GM21576 (cell line): Measurements from ENCODE around the gene STK16.
A peak's percentile ranks its signal among the peaks of the same experiment; 100 is the strongest.
"Not testable (repeated sequence)": the region's sequence is repeated elsewhere in the genome, so short reads cannot be mapped to it uniquely, and the experiment has no call there.

Experiments used
- ATAC-seq: cut with Tn5 transposase; IDR thresholded peaks from one replicate; pipeline ENCODE4 v1.9.1; 2021; ENCODE audit warnings: mild to moderate bottlenecking, moderate library complexity; ENCODE audit not compliant: unreplicated experiment

Gene STK16

GRCh38 chr2:219243291-219243761, 2.0 kb upstream of the STK16 start:
- ATAC-seq = no peak

DNA sequence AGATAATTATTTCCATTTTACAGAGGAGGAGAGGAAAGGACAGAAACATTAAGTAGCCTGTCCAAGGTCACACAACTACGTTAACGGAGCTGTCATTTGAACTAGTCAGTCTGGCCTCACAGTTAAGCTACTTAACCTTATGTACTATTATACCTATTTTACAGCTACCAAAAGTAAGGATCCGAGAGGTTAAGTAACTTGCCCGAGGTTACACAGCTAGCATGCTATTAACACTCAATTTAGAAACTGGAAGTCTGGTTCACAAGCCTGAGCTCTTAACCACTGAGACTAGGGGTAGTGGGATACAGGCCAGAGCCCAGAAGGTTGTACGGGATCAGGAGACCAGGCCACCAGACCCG, 511 bp upstream of the STK16 start:
- ATAC-seq = no peak

- no peak for ATAC-seq
Measured at GRCh38 chr2:219245899-219246230, 586 bp downstream of the STK16 start.

- ATAC-seq = no peak
Measured at GRCh38 chr2:219246559-219246958, 1.3 kb downstream of the STK16 start.

DNA sequence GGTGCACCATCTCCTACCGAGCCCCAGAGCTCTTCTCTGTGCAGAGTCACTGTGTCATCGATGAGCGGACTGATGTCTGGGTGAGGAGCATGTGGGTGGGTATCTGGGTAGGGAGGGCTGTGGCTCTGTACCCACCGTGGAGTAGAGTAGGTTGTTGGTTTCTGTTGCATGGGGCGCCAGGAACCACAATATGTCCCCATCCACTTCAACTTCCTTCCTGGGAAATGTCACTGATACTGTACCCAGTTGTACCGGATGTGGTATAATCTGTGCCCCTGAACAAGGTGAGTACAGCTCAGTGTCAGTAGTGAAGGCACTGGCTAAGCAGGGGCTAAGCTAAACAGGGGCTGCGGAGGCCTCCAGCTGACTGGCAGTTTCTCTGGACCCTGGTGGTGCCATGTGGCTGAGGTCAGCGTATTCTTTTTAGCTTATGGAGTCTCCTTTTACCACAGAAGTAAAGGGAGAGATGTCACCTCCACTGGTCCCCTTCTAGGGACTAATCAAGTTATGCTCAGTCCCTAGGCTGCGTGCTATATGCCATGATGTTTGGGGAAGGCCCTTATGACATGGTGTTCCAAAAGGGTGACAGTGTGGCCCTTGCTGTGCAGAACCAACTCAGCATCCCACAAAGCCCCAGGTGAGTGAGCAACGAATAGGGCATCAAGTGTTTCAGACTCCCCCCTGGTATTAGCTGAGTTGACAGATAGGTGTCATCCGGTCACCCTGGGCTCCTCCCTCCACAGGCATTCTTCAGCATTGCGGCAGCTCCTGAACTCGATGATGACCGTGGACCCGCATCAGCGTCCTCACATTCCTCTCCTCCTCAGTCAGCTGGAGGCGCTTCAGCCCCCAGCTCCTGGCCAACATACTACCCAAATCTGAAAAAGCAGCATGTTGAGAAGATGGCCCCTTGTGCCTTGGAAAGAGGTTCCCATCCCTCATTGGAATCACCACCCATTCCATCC, 2.7 kb downstream of the STK16 start:
- ATAC-seq = no peak

GRCh38 chr2:219248845-219249202, 3.5 kb downstream of the STK16 start:
- ATAC-seq = no peak

GRCh38 chr2:219249203-219249980, 4.1 kb downstream of the STK16 start:
- ATAC-seq = peak; percentile 30

DNA sequence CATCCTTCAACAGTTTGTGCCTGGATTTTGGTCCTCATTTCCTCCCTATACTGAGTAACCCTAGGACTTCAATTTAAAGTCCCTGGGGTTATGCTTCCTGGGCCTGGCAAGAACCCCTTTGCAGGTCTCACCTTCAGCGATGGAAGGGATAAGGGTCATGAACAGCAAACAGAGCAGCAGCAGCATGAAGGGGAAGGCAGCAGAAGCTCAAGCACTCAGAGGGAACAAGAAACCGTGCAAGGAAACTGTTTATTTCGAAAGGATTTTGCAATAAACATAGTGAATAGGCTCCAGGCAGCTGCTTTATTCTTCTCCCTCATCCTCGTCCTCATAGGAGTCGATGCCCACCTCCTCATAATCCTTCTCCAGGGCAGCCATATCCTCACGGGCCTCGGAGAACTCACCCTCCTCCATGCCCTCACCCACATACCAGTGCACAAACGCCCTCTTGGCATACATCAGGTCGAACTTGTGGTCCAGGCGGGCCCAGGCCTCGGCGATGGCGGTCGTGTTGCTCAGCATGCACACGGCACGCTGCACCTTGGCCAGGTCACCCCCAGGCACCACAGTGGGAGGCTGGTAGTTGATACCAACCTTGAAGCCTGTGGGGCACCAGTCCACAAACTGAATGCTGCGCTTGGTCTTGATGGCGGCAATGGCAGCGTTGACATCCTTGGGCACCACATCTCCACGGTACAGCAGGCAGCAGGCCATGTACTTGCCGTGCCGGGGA, 4.9 kb downstream of the STK16 start:
- ATAC-seq = no peak

DNA sequence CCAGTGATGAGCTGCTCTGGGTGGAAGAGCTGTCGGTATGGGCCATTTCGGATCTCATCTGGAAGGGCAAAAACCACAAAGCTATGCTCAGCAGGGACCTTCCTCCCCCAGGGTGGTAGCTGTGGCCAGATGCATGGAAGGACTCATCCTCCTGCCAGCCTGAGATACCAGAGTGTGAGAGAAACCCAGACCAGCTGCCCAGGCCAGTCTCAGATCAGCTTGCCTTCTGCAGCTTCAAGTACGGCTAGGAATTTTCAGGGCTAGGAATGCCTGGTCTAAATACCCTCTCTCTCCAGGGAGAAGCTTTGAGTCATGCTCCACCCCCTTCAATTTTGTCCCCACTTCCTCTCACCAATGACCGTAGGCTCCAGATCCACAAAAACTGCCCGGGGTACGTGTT, 6.4 kb downstream of the STK16 start:
- no peak for ATAC-seq

DNA sequence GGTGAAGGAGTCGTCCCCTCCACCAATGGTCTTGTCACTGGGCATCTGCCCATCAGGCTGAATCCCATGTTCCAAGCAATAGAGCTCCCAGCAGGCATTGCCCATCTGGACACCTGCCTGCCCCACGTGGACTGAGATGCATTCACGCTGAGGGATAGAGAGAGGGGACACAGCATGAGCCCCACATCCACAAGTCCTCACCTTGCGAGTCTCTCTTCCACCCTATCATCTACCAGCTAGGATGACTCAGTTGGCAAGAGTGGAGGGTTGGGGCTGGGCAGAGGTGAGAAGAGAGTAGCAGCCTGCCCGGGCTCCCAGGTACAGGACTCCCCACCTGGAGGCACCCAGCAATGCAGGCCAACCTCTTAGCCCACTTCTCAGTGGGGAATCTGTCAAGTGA, 6.8 kb downstream of the STK16 start:
- ATAC-seq = no peak

- no peak for ATAC-seq
Measured at GRCh38 chr2:219252570-219252899, 7.3 kb downstream of the STK16 start.

DNA sequence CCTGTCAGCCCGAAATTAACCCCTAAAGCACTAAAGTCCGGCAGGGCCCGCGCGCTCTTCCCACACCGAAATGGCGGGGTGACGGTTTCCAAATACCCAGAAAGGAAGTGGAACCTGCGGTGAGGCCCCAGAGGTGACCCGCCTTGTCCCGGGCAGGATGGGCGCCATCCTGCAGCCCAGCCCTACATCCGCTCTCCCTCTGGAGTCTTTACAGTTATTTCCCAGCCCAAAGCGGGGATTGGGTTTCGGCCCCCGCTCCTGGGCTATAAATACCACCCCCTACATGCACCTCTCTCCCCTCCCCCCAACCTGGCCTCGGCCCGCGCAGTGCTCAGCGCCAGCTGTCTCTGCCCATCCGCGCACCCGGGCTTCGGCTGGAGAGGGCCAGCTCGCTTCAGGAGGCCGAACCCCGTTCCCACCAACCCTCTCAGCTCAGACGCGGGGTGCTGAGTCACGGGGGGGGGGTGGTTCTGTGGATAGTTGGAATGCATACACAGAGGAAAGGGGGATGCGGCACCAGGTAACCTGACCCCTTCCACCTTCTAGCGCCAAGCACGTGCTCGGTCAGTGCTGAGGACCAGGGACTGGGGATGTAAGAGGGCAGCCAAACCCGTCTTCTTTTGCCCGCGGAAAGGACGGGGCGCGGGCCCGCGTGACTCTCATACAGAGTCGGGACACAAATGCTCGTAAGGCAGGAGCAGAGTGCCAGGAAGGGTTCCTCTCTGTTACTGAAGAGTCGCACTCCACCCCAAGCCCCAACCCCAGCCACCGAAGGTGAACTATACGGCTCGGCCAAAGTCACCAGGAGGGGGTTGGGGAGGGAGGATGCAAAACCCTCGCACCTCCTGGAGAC, 7.8 kb downstream of the STK16 start, which contains the start of gene TUBA4B:
TUBA4B (plus strand) TSS at position 344 of the 853 bp plus-strand sequence; CDS start at position 509, 165 bp downstream.
- ATAC-seq = peak; percentile 2

GRCh38 chr2:219253753-219254589, 8.7 kb downstream of the STK16 start, which contains the start of gene TUBA4A:
TUBA4A (minus strand) TSS chr2:219253918; CDS start chr2:219253858, 60 bp downstream.
- peak; percentile 47 for ATAC-seq

- no peak for ATAC-seq
Measured at GRCh38 chr2:219254590-219255201, 9.4 kb downstream of the STK16 start.

DNA sequence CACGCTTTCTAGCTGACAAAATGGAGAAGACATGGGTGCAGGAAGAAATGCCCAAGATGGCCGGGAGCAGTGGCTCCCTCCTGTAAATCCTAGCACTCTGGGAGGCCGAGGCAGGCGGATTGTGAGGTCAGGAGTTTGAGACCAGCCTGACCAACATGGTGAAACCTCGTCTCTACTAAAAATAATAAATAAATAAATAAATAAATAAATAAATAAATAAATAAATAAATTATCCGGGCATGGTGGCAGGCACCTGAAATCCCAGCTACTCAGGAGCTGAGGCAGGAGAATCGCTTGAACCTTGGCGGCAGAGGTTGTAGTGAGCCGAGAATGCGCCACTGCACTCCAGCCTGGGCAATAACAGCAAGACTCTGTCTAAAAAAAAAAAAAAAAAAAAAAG, 13.7 kb downstream of the STK16 start:
- ATAC-seq = not testable (repeated sequence)

DNA sequence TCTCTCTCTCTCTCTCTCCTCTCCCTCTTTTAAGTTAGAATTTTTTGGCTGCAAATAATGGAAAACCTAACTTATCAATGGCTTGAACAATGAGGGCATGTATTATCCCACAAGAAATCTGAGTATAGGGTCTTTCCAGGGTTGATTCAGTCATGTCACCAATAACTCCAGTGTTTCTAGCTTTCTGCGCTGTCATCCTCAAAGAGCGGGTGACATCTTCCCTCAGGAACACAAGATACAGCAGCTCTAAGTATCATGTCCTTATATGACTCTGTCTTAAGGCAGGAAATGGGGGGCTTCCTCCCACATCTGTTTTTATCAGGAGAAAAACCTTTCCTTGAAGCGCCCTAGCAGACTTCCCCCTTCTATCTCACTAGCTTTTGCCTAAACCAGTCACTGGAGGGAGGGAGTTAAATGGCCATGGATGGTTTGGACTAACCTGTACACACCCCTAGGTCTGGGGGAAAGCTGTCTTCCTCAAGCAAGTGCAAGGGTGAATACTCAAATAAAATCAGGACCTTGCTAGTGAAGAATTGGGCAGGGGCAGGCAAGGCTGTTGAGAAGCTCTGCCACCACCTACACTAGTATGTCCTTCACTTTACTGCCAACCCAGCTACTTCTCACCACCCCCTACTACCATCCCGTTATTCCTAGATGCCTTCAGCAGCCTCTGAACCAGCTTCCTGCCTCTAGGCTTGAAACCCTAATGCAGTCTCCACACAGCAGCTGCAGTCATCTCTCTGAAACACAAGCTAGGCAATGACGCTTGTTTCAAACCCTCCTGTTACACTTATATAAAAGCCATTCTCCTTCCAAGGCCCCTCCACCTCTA, 16.0 kb downstream of the STK16 start:
- no peak for ATAC-seq

DNA sequence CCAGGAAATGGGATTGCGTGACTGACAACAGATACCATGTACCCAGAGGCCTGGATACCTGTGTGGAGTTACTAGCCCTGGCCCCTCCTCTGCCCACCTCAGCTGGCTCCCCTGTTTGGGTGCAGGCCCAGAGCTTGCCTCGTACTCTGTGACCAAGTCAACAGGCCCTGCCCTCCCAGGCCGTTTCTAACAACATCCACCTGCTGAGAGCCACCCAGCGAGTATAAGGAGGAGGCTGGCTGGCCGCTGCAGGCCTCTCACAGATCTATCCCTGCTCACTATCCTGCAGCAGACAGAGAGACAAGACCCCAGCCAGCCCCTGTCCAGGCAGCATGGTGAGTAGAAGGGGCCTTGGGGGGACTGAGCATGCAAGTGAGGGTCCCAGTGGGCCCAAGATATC, 21.0 kb downstream of the STK16 start:
- ATAC-seq = no peak

DNA sequence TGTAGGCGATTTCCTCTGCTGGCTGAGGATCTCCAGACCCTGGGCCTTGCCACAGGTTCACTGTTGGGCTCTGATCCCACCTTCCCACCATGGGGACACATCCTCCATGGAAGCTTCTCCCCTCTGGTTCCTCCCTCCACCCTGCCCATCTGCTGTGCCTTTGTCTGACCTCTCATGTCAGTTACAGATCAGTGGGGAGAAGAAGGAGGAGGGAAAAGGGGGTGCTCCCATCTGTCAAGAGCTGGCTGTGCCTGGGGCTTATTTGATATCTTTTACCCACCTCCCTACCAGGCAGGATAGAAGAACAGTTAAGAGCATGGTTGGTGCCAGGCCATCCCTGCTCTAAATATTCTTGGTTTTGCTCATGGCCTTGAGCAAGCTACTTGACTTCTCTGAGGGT, 21.6 kb downstream of the STK16 start:
- no peak for ATAC-seq
